HG03066 (cell line): Measurements from ENCODE around the gene UPF2.

Experiments
- ATAC-seq: cut with Tn5 transposase; IDR thresholded peaks from one replicate; pipeline ENCODE4 v1.9.1; 2021; ENCODE audit warnings: low read depth; ENCODE audit not compliant: unreplicated experiment

The UPF2 gene

GRCh38 chr10:11871466-11871865, 171.1 kb downstream of the UPF2 start:
- ATAC-seq = no peak

DNA sequence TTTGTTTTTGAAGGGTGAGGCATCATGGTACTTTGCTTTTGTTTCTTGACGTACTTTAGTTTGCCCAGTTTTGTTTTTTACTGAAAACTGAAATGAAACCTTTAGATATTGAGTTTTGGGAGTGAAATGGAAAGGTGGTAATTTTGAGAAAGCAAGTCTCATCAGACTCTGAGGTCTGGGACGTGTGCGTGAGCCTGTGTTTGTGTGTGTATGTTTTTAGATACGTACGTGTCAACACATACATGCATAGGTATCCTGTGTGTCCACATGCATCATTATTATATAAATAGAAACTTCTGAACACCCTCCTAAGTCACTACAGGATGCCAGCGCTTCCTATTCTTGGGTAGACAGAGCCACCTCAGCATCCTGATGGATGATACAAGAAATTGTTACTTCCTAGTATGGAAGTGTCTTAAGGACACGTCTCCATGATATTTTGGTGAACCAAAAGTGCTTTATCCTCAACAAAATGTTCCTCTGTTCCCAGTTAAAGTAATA, 171.7 kb downstream of the UPF2 start:
- no peak for ATAC-seq

DNA sequence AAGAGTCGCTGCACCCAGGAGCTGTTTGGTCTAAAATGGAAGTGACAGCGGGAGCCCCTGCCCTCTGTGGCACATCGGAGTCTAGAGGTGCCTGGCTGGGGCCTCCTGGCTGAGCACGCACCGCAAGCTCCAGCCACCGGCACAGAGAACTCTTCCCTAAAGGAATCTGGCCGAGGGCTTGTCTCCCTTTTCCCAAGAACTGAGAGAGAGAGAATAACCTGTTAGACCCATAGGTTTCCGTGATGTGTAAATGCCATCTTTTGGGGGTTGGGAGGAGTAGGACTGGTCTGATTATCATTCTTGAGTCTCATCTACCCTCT, 172.2 kb downstream of the UPF2 start:
- no peak for ATAC-seq
